ENCODE results near the gene SFSWAP.

Gene SFSWAP

GRCh38 chr12:131830914-131831571 is 120.2 kb downstream of the SFSWAP start:
- peaks cover 4% of the 10 kb centered on the region; the same call in 1 of the 2 replicates for H3K27me3 ChIP-seq (replicated peaks; ENCODE audit: control insufficient read depth, insufficient read depth, low read length)
- H3K36me3 ChIP-seq (ENCODE audit: control insufficient read depth, insufficient read depth, low read length): no peaks in the 10 kb centered on the region
- DNase-seq (ENCODE audit: extremely low read depth, insufficient read length): no peak
- H3K4me3 ChIP-seq (replicated peaks; ENCODE audit: low read depth, low read length): no peak overlapping the region
- no peak for TF ChIP-seq CTCF (IDR thresholded peaks at IDR 0.05; ENCODE audit: insufficient read depth, low read length, poor library complexity, severe bottlenecking)

- DNase-seq (ENCODE audit: extremely low read depth, insufficient read length): no peak
- H3K36me3 ChIP-seq (ENCODE audit: control insufficient read depth, insufficient read depth, low read length): no peaks in the 10 kb centered on the region
- no peak for TF ChIP-seq CTCF (IDR thresholded peaks at IDR 0.05; ENCODE audit: insufficient read depth, low read length, poor library complexity, severe bottlenecking)
- peaks cover 4% of the 10 kb centered on the region; the same call in 1 of the 2 replicates for H3K27me3 ChIP-seq (replicated peaks; ENCODE audit: control insufficient read depth, insufficient read depth, low read length)
- H3K4me3 ChIP-seq (replicated peaks; ENCODE audit: low read depth, low read length): no peak overlapping the region
Measured at GRCh38 chr12:131831635-131832041, 120.7 kb downstream of the SFSWAP start.

GRCh38 chr12:131832321-131833231 is 121.7 kb downstream of the SFSWAP start:
- H3K36me3 ChIP-seq (ENCODE audit: control insufficient read depth, insufficient read depth, low read length): no peaks in the 10 kb centered on the region
- peaks cover 4% of the 10 kb centered on the region; the same call in 1 of the 2 replicates for H3K27me3 ChIP-seq (replicated peaks; ENCODE audit: control insufficient read depth, insufficient read depth, low read length)
- TF ChIP-seq CTCF (IDR thresholded peaks at IDR 0.05; ENCODE audit: insufficient read depth, low read length, poor library complexity, severe bottlenecking): no peak
- no peak for DNase-seq (ENCODE audit: extremely low read depth, insufficient read length)
- no peak overlapping the region for H3K4me3 ChIP-seq (replicated peaks; ENCODE audit: low read depth, low read length)

GRCh38 chr12:131833288-131833895 is 122.5 kb downstream of the SFSWAP start:
- peaks cover 4% of the 10 kb centered on the region; the same call in 1 of the 2 replicates for H3K27me3 ChIP-seq (replicated peaks; ENCODE audit: control insufficient read depth, insufficient read depth, low read length)
- H3K4me3 ChIP-seq (replicated peaks; ENCODE audit: low read depth, low read length): no peak overlapping the region
- no peak for TF ChIP-seq CTCF (IDR thresholded peaks at IDR 0.05; ENCODE audit: insufficient read depth, low read length, poor library complexity, severe bottlenecking)

GRCh38 chr12:131833896-131834641 is 123.2 kb downstream of the SFSWAP start:
- H3K27me3 ChIP-seq (replicated peaks; ENCODE audit: control insufficient read depth, insufficient read depth, low read length): peaks cover 2% of the 10 kb centered on the region; the same call in 1 of the 2 replicates
- H3K36me3 ChIP-seq (ENCODE audit: control insufficient read depth, insufficient read depth, low read length): no peaks in the 10 kb centered on the region
- H3K4me3 ChIP-seq (replicated peaks; ENCODE audit: low read depth, low read length): no peak overlapping the region
- TF ChIP-seq CTCF (IDR thresholded peaks at IDR 0.05; ENCODE audit: insufficient read depth, low read length, poor library complexity, severe bottlenecking): peak; percentile 47
- no peak for DNase-seq (ENCODE audit: extremely low read depth, insufficient read length)

More at GRCh38 chr12:131833288-131833895, 122.5 kb downstream of the SFSWAP start:
- DNase-seq (ENCODE audit: extremely low read depth, insufficient read length): peak; percentile 5
- no peaks in the 10 kb centered on the region for H3K36me3 ChIP-seq (ENCODE audit: control insufficient read depth, insufficient read depth, low read length)

All from GM06990 (cell line).